Measurements from ENCODE around the gene CYP19A1. TPM values are rescaled to one million over a fixed set of nuclear protein-coding genes. Genes with fewer than 3 reads are reported as not detected.

The CYP19A1 gene
- polyA plus RNA-seq (2013, experiment 1 of 2) = 1.1 TPM
- polyA plus RNA-seq (2013, experiment 2 of 2) = not detected

DNA sequence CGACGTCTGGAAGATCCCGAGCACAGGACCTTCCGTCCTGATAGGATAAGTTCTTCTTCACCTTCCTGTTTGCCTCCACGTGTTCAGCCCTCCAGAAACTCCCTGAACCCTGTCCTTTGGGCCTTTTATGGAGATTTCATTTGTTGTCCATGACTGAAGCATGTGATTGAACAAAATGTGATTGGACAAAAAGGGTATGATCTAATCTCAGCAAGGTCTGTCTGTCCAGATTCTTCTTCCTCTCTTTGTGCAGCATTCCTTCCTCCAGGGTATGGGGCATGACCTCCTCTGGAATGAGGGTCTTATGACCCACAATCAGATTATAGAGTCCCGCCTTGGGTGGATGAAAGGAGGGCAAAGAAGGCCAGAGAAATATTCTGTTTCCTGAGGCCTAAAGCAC, at the start of gene CYP19A1:
CYP19A1 (minus strand) TSS at position 101 of the 400 bp plus-strand sequence. CDS start 95,684 bp downstream, outside the sequence.
- no peaks in the 10 kb centered on the region for H3K36me3 ChIP-seq (ENCODE audit: control insufficient read depth, insufficient read depth, low read length)
- H3K9me3 ChIP-seq (ENCODE audit: control insufficient read depth, low read length) = no peaks in the 10 kb centered on the region
- WGBS, 2 experiments (ENCODE audit: insufficient coverage in 2 of 2) = 97 to 100% methylated on average over 4 to 6 of the region's 6 CpGs
- no peaks in the 10 kb centered on the region for H3K4me1 ChIP-seq (ENCODE audit: control insufficient read depth, insufficient read depth, low read length, poor library complexity, severe bottlenecking)
- H3K4me3 ChIP-seq (ENCODE audit: extremely low read depth, insufficient read depth, low read length, poor library complexity, severe bottlenecking) = no peak within 1 kb of the TSS
- no peak within 1 kb of the TSS for H3K27ac ChIP-seq (ENCODE audit: low read depth, low read length, severe bottlenecking)

GRCh38 chr15:51387699-51388041, 49.3 kb upstream of the CYP19A1 start:
- no peak overlapping the region for H3K27ac ChIP-seq (ENCODE audit: low read depth, low read length, severe bottlenecking)
- 94 to 100% methylated on average over 2 to 3 of the region's 3 CpGs for WGBS, 2 experiments (ENCODE audit: insufficient coverage in 2 of 2)

GRCh38 chr15:51386960-51387698, 48.7 kb upstream of the CYP19A1 start:
- H3K9me3 ChIP-seq (ENCODE audit: control insufficient read depth, low read length) = no peaks in the 10 kb centered on the region
- 93 to 98% methylated on average over 5 to 7 of the region's 10 CpGs for WGBS, 2 experiments (ENCODE audit: insufficient coverage in 2 of 2)
- H3K36me3 ChIP-seq (ENCODE audit: control insufficient read depth, insufficient read depth, low read length) = no peaks in the 10 kb centered on the region
- no peaks in the 10 kb centered on the region for H3K4me1 ChIP-seq (ENCODE audit: control insufficient read depth, insufficient read depth, low read length, poor library complexity, severe bottlenecking)
- no peak overlapping the region for H3K27ac ChIP-seq (ENCODE audit: low read depth, low read length, severe bottlenecking)
- H3K4me3 ChIP-seq (ENCODE audit: extremely low read depth, insufficient read depth, low read length, poor library complexity, severe bottlenecking) = no peak overlapping the region

More at GRCh38 chr15:51387699-51388041, 49.3 kb upstream of the CYP19A1 start:
- Histone ChIP-seq H3K4me1 (ENCODE audit: control insufficient read depth, insufficient read depth, low read length, poor library complexity, severe bottlenecking) (no peaks in the 10 kb centered on the region), H3K36me3 (ENCODE audit: control insufficient read depth, insufficient read depth, low read length) (no peaks in the 10 kb centered on the region), H3K4me3 (ENCODE audit: extremely low read depth, insufficient read depth, low read length, poor library complexity, severe bottlenecking) (no peak overlapping the region), H3K9me3 (ENCODE audit: control insufficient read depth, low read length) (no peaks in the 10 kb centered on the region)

- H3K4me3 ChIP-seq (ENCODE audit: extremely low read depth, insufficient read depth, low read length, poor library complexity, severe bottlenecking) = no peak overlapping the region
- no peaks in the 10 kb centered on the region for H3K36me3 ChIP-seq (ENCODE audit: control insufficient read depth, insufficient read depth, low read length)
- no peaks in the 10 kb centered on the region for H3K4me1 ChIP-seq (ENCODE audit: control insufficient read depth, insufficient read depth, low read length, poor library complexity, severe bottlenecking)
- no peak overlapping the region for H3K27ac ChIP-seq (ENCODE audit: low read depth, low read length, severe bottlenecking)
- 89 to 98% methylated on average over 7 to 12 of the region's 12 CpGs for WGBS, 2 experiments (ENCODE audit: insufficient coverage in 2 of 2)
- H3K9me3 ChIP-seq (ENCODE audit: control insufficient read depth, low read length) = no peaks in the 10 kb centered on the region
These were observed 48.1 kb upstream of the CYP19A1 start for GRCh38 chr15:51386486-51386885.

- no peaks in the 10 kb centered on the region for H3K4me1 ChIP-seq (ENCODE audit: control insufficient read depth, insufficient read depth, low read length, poor library complexity, severe bottlenecking)
- H3K27ac ChIP-seq (ENCODE audit: low read depth, low read length, severe bottlenecking) = no peak overlapping the region
These were observed 47.6 kb upstream of the CYP19A1 start for GRCh38 chr15:51386029-51386428.

DNA sequence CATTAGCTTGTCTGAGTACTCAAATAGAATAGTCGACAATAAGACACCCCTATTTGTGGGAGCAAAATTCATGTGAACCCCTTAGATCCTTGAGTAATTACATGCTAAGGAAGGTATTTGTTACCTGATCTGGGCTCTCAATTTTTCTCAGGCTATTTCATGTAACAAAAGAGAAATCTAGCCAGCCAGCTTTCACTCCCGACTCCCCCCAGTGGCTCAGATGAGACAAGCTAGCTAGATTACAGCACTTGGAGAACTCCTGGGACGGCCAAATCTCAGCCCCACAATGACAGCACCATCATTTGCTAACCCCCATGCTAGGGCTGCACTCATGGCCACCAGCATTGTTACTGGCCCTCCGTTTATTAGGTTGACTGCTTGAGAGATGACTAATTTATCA, 44.4 kb upstream of the CYP19A1 start:
- H3K9me3 ChIP-seq (ENCODE audit: control insufficient read depth, low read length) = no peaks in the 10 kb centered on the region
- no peaks in the 10 kb centered on the region for H3K4me1 ChIP-seq (ENCODE audit: control insufficient read depth, insufficient read depth, low read length, poor library complexity, severe bottlenecking)
- no peak overlapping the region for H3K4me3 ChIP-seq (ENCODE audit: extremely low read depth, insufficient read depth, low read length, poor library complexity, severe bottlenecking)
- 20 to 37% methylated on average over 3 of the region's 4 CpGs for WGBS, 2 experiments (ENCODE audit: insufficient coverage in 2 of 2)
- H3K27ac ChIP-seq (ENCODE audit: low read depth, low read length, severe bottlenecking) = no peak overlapping the region
- H3K36me3 ChIP-seq (ENCODE audit: control insufficient read depth, insufficient read depth, low read length) = no peaks in the 10 kb centered on the region

More at GRCh38 chr15:51386029-51386428, 47.6 kb upstream of the CYP19A1 start:
- WGBS, 2 experiments (ENCODE audit: insufficient coverage in 2 of 2) = 93 to 94% methylated on average over 5 to 8 of the region's 8 CpGs
- H3K9me3 ChIP-seq (ENCODE audit: control insufficient read depth, low read length) = no peaks in the 10 kb centered on the region
- no peaks in the 10 kb centered on the region for H3K36me3 ChIP-seq (ENCODE audit: control insufficient read depth, insufficient read depth, low read length)
- no peak overlapping the region for H3K4me3 ChIP-seq (ENCODE audit: extremely low read depth, insufficient read depth, low read length, poor library complexity, severe bottlenecking)

GRCh38 chr15:51380999-51381806, 42.8 kb upstream of the CYP19A1 start:
- no peak overlapping the region for H3K27ac ChIP-seq (ENCODE audit: low read depth, low read length, severe bottlenecking)
- no peak overlapping the region for H3K4me3 ChIP-seq (ENCODE audit: extremely low read depth, insufficient read depth, low read length, poor library complexity, severe bottlenecking)
- H3K9me3 ChIP-seq (ENCODE audit: control insufficient read depth, low read length) = no peaks in the 10 kb centered on the region
- H3K4me1 ChIP-seq (ENCODE audit: control insufficient read depth, insufficient read depth, low read length, poor library complexity, severe bottlenecking) = no peaks in the 10 kb centered on the region
- no peaks in the 10 kb centered on the region for H3K36me3 ChIP-seq (ENCODE audit: control insufficient read depth, insufficient read depth, low read length)
- 37 to 42% methylated on average over 11 to 12 of the region's 14 CpGs for WGBS, 2 experiments (ENCODE audit: insufficient coverage in 2 of 2)

GRCh38 chr15:51379390-51379789, 41.0 kb upstream of the CYP19A1 start:
- WGBS, 2 experiments (ENCODE audit: insufficient coverage in 2 of 2) = 83 to 93% methylated on average over 2 to 3 of the region's 4 CpGs
- Histone ChIP-seq H3K27ac (ENCODE audit: low read depth, low read length, severe bottlenecking) (no peak overlapping the region), H3K4me3 (ENCODE audit: extremely low read depth, insufficient read depth, low read length, poor library complexity, severe bottlenecking) (no peak overlapping the region), H3K4me1 (ENCODE audit: control insufficient read depth, insufficient read depth, low read length, poor library complexity, severe bottlenecking) (no peaks in the 10 kb centered on the region), H3K9me3 (ENCODE audit: control insufficient read depth, low read length) (no peaks in the 10 kb centered on the region), H3K36me3 (ENCODE audit: control insufficient read depth, insufficient read depth, low read length) (no peaks in the 10 kb centered on the region)

DNA sequence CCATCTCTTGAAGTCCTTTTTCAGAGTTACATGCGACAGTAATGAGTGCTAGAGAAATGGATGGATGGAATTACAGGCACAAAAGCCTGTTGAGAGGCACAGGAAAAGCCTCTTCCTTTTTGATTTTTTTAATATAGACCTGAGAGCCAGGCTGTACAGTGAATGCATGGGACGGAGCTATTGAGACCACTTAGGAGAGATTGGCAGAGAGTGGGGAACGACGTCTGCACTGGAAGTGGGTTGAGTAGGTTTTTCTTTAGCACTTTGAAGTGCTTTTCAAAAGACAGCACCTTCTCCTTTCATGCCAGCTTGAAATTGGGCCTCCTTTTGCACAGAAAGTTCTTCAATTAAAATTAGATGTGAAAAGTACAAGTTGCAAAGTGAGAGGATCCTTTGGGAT, 40.0 kb upstream of the CYP19A1 start:
- Histone ChIP-seq H3K4me3 (ENCODE audit: extremely low read depth, insufficient read depth, low read length, poor library complexity, severe bottlenecking) (no peak overlapping the region), H3K36me3 (ENCODE audit: control insufficient read depth, insufficient read depth, low read length) (no peaks in the 10 kb centered on the region)
- WGBS, 2 experiments (ENCODE audit: insufficient coverage in 2 of 2) = 89 to 100% methylated on average over 1 to 3 of the region's 4 CpGs

DNA sequence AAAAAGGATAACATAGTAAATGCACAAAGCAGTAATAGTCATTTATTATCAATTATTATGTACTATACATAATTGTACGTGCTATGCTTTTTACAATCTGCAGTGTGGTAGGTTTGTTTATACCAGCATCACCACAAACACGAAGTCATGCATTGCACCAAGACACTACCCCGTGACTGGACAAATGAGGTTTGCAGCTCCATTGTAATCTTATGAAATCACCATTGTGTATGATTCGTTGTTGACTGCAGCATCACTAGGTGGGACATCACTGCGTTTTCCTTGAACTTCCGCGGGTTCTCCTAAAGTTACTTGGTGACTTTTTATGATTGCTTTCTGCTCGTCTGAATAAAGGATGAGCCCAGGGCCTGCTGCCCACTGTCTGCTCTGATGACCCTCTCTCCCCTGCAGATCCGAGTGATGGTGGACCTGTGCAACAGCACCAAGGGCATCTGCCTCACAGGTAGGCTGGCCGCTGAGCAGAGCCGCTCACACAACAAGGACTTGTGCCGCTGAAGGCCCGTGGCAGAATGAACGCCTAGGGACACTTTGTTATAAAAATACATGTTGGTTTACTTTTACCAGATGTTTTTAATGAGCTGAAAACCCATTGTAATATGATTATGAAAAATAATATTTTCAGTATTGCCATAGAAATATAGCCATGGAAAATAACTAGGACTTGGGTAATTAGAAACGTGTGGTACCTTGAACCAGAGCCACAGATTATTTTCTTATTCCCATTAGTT, 38.8 kb upstream of the CYP19A1 start:
- Histone ChIP-seq H3K27ac (ENCODE audit: low read depth, low read length, severe bottlenecking) (no peak overlapping the region), H3K4me1 (ENCODE audit: control insufficient read depth, insufficient read depth, low read length, poor library complexity, severe bottlenecking) (no peaks in the 10 kb centered on the region), H3K36me3 (ENCODE audit: control insufficient read depth, insufficient read depth, low read length) (no peaks in the 10 kb centered on the region), H3K4me3 (ENCODE audit: extremely low read depth, insufficient read depth, low read length, poor library complexity, severe bottlenecking) (no peak overlapping the region), H3K9me3 (ENCODE audit: control insufficient read depth, low read length) (no peaks in the 10 kb centered on the region)
- WGBS, 2 experiments (ENCODE audit: insufficient coverage in 2 of 2) = 94 to 98% methylated on average over 7 to 12 of the region's 15 CpGs

More for the DNA sequence above, 40.0 kb upstream of the CYP19A1 start:
- no peak overlapping the region for H3K27ac ChIP-seq (ENCODE audit: low read depth, low read length, severe bottlenecking)
- H3K4me1 ChIP-seq (ENCODE audit: control insufficient read depth, insufficient read depth, low read length, poor library complexity, severe bottlenecking) = no peaks in the 10 kb centered on the region
- no peaks in the 10 kb centered on the region for H3K9me3 ChIP-seq (ENCODE audit: control insufficient read depth, low read length)
